ENCODE data around the gene CSAD. TPM values are rescaled to one million over a fixed set of nuclear protein-coding genes. Genes with fewer than 3 reads are reported as not detected.
"Not testable (repeated sequence)": the region's sequence is repeated elsewhere in the genome, so short reads cannot be mapped to it uniquely, and the experiment has no call there.

CSAD gene
- total RNA-seq, 1 experiment from 2014 or later: 12.2 TPM

DNA sequence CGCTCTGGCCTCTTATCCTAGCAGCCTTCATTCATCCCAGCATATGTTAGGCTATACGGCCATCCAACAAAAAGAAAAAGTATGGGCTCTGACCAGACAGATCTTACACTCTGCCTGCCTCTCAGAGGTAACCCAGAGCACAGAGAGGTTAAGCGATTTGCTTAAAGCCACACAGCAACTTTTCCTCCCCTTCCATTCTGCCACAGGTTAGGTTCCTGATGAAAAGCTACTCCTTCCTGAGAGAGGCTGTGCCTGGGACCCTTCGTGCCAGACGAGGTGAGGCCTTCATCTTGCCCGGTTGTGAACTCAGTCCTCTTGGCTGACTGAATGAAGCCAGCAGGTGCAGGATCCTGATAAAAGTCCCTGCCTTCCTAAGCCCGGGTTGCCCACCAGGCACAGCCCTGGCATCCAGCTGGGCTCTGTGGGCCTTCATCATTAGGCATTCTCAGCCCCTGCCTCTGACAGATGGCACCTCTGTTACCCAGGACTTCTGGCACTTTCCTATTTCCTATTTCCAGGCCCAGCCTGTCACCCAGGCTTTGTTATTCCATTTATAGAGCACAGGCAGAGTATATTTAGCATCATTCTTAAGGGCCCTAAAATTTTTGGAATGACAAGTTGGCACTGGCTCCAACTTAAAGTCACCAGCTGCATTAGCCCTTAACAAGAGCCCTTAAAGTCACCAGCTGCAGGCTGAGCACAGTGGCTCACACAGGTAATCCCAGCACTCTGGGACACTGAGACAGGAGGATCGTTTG, 64.7 kb downstream of the CSAD start:
- no peaks in the 10 kb centered on the region for H3K4me1 Mint-ChIP-seq (ENCODE audit: low read depth, unreplicated experiment)
- no TSS peak for BruUV-seq (replicated peaks)
- H3K27me3 Mint-ChIP-seq (ENCODE audit: unreplicated experiment): peaks cover 19% of the 10 kb centered on the region
- H3K9me3 Mint-ChIP-seq (ENCODE audit: low read depth, unreplicated experiment): no peaks in the 10 kb centered on the region
- H3K4me3 Mint-ChIP-seq (ENCODE audit: low read depth, unreplicated experiment): no peak overlapping the region
- CTCF ChIA-PET: interaction anchor here (0.6 kb wide), 1 partner anchor 489 kb away, joined by 5 read pairs; no protein-coding TSS in a partner anchor
- no peaks in the 10 kb centered on the region for H3K36me3 Mint-ChIP-seq (ENCODE audit: insufficient read depth, unreplicated experiment)
- TF ChIP-seq, protein P1, sequence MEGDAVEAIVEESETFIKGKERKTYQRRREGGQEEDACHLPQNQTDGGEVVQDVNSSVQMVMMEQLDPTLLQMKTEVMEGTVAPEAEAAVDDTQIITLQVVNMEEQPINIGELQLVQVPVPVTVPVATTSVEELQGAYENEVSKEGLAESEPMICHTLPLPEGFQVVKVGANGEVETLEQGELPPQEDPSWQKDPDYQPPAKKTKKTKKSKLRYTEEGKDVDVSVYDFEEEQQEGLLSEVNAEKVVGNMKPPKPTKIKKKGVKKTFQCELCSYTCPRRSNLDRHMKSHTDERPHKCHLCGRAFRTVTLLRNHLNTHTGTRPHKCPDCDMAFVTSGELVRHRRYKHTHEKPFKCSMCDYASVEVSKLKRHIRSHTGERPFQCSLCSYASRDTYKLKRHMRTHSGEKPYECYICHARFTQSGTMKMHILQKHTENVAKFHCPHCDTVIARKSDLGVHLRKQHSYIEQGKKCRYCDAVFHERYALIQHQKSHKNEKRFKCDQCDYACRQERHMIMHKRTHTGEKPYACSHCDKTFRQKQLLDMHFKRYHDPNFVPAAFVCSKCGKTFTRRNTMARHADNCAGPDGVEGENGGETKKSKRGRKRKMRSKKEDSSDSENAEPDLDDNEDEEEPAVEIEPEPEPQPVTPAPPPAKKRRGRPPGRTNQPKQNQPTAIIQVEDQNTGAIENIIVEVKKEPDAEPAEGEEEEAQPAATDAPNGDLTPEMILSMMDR (IDR thresholded peaks at IDR 0.05; ENCODE audit: unreplicated experiment): no peak
- no peak for DNase-seq
- H3K27ac Mint-ChIP-seq (ENCODE audit: unreplicated experiment): no peak overlapping the region
- intact Hi-C loops (cut with micrococcal nuclease; ENCODE audit: unreplicated experiment): no loop called here

DNA sequence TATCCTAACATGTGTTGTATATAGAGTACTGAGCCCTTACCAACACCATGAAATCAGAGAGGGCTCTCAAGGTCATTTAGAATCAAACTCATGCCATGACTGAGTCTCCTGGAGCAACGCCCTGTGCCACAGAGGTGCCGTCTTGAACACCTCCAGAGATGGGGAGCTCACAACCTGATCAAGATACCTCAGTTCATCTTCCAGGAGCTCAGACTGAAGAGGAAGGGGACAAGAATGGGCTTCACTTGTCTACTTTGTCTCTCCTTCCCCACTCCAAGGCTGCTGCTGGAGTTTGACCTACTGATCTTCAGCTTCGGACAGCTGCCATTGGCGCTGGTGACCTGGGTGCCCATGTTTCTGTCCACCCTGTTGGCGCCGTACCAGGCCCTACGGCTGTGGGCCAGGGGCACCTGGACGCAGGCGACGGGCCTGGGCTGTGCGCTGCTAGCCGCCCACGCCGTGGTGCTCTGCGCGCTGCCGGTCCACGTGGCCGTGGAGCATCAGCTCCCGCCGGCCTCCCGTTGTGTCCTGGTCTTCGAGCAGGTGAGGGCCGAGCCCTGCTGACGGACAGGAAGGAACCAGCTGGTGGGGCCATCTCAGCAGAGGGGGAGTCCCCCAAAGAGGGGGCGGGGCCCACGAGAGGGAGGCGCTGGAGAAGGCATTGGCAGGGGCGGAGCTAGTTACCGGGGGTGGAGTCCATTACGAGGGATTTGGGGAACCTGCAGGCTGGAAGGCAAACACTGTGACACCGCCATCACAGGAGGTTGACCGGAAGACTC, 65.4 kb downstream of the CSAD start:
- CTCF ChIA-PET: no interaction called here
- Mint-ChIP-seq H3K4me1 (ENCODE audit: low read depth, unreplicated experiment) (no peaks in the 10 kb centered on the region), H3K36me3 (ENCODE audit: insufficient read depth, unreplicated experiment) (no peaks in the 10 kb centered on the region), H3K9me3 (ENCODE audit: low read depth, unreplicated experiment) (no peaks in the 10 kb centered on the region), H3K27me3 (ENCODE audit: unreplicated experiment) (peaks cover 19% of the 10 kb centered on the region), H3K27ac (ENCODE audit: unreplicated experiment) (no peak overlapping the region), H3K4me3 (ENCODE audit: low read depth, unreplicated experiment) (no peak overlapping the region)
- intact Hi-C loops (cut with micrococcal nuclease; ENCODE audit: unreplicated experiment): no loop called here
- TF ChIP-seq, protein P1 (IDR thresholded peaks at IDR 0.05; ENCODE audit: unreplicated experiment): no peak
- no TSS peak for BruUV-seq (replicated peaks)
- no peak for DNase-seq

DNA sequence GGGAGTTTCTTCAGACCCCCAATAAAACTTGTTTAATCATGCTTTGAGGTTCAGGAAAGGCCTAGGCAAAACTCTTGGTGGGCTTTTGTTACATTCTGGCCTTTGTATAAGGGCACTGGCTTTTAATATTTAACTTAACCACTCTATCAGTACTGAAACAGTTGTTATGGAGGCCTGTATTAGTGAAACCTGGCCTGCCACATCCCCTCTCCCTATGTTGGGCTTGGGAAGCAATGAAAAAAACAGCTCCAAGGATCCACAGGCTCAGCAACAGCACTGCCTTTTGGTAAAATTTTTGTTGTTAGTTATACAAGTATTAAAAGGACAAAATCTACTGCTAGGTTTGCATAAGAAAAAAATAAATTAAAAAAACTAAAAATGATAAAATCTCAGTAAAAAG, 66.8 kb downstream of the CSAD start:
- intact Hi-C loops (cut with micrococcal nuclease; ENCODE audit: unreplicated experiment): no loop called here
- Mint-ChIP-seq H3K4me1 (ENCODE audit: low read depth, unreplicated experiment) (no peaks in the 10 kb centered on the region), H3K27ac (ENCODE audit: unreplicated experiment) (no peak overlapping the region), H3K4me3 (ENCODE audit: low read depth, unreplicated experiment) (no peak overlapping the region), H3K9me3 (ENCODE audit: low read depth, unreplicated experiment) (no peaks in the 10 kb centered on the region), H3K36me3 (ENCODE audit: insufficient read depth, unreplicated experiment) (no peaks in the 10 kb centered on the region), H3K27me3 (ENCODE audit: unreplicated experiment) (peaks cover 9% of the 10 kb centered on the region)
- no peak for DNase-seq
- TF ChIP-seq, protein P1 (IDR thresholded peaks at IDR 0.05; ENCODE audit: unreplicated experiment): no peak
- CTCF ChIA-PET: no interaction called here
- BruUV-seq (replicated peaks): no TSS peak

DNA sequence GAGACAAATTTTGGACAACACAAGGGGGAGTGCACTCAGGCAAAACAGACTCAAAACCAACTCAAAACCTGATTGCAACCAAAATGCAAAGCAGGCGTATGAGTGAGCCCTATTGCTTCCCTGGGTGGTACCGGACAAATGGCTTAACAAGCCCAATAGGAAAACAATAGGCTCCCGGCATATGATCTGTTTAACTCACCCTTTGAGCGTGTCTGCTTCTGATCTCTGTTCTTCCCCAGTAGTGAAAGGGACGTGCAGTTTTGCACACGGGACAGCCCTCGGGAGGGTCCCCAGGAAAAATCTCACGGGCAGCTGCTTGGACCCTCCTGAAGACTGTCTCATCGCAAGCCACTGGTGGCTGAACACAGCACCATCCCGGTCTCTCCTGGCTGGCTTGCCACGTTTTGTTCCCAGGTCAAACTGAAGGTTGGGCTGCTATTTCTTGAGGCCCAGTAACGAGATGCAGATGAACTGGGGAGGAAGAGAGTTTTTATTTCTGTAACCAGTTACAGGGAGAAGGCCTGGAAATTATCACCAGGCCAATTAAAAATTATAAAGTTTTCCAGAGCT, 67.5 kb downstream of the CSAD start:
- Mint-ChIP-seq H3K36me3 (ENCODE audit: insufficient read depth, unreplicated experiment) (no peaks in the 10 kb centered on the region), H3K9me3 (ENCODE audit: low read depth, unreplicated experiment) (no peaks in the 10 kb centered on the region), H3K27me3 (ENCODE audit: unreplicated experiment) (peaks cover 2% of the 10 kb centered on the region), H3K4me3 (ENCODE audit: low read depth, unreplicated experiment) (no peak overlapping the region), H3K27ac (ENCODE audit: unreplicated experiment) (no peak overlapping the region), H3K4me1 (ENCODE audit: low read depth, unreplicated experiment) (no peaks in the 10 kb centered on the region)
- BruUV-seq (replicated peaks): no TSS peak
- TF ChIP-seq, protein P1 (IDR thresholded peaks at IDR 0.05; ENCODE audit: unreplicated experiment): no peak
- CTCF ChIA-PET: interaction anchor here (0.7 kb wide), 1 partner anchor 10 kb away, joined by 4 read pairs; the partner anchor contains the start of gene SOAT2
- no peak for DNase-seq
- intact Hi-C loops (cut with micrococcal nuclease; ENCODE audit: unreplicated experiment): no loop called here

DNA sequence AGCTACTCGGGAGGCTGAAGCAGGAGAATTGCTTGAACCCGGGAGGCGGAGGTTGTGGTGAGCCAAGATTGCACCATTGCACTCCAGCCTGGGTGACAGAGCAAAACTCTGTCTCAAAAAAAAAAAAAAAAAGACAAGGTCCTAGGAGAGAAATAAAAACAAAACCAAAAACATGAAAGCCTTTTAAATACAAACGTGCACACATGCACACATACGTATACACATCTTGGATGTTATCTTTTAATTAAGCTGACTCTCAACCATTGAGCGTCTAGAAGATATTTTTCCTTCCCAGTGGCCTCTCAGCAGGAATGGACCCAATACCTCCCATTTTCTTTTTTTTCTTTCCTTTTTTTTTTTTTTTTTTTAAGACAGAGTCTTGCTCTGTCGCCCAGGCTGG, 68.3 kb downstream of the CSAD start:
- intact Hi-C loops (cut with micrococcal nuclease; ENCODE audit: unreplicated experiment); H3K4me3 Mint-ChIP-seq (ENCODE audit: low read depth, unreplicated experiment); H3K27ac Mint-ChIP-seq (ENCODE audit: unreplicated experiment); DNase-seq; BruUV-seq (replicated peaks); H3K4me1 Mint-ChIP-seq (ENCODE audit: low read depth, unreplicated experiment); H3K36me3 Mint-ChIP-seq (ENCODE audit: insufficient read depth, unreplicated experiment); H3K27me3 Mint-ChIP-seq (ENCODE audit: unreplicated experiment); H3K9me3 Mint-ChIP-seq (ENCODE audit: low read depth, unreplicated experiment): not testable (repeated sequence)
- CTCF ChIA-PET: interaction anchor here (0.7 kb wide), 1 partner anchor 9 kb away, joined by 4 read pairs; the partner anchor contains the start of gene SOAT2
